ENCODE results near the gene DENND4C.
"Not testable (repeated sequence)": the region's sequence is repeated elsewhere in the genome, so short reads cannot be mapped to it uniquely, and the experiment has no call there.

Gene DENND4C

GRCh38 chr9:19405771-19406170, 175.3 kb downstream of the DENND4C start:
- TF ChIP-seq, protein P1, sequence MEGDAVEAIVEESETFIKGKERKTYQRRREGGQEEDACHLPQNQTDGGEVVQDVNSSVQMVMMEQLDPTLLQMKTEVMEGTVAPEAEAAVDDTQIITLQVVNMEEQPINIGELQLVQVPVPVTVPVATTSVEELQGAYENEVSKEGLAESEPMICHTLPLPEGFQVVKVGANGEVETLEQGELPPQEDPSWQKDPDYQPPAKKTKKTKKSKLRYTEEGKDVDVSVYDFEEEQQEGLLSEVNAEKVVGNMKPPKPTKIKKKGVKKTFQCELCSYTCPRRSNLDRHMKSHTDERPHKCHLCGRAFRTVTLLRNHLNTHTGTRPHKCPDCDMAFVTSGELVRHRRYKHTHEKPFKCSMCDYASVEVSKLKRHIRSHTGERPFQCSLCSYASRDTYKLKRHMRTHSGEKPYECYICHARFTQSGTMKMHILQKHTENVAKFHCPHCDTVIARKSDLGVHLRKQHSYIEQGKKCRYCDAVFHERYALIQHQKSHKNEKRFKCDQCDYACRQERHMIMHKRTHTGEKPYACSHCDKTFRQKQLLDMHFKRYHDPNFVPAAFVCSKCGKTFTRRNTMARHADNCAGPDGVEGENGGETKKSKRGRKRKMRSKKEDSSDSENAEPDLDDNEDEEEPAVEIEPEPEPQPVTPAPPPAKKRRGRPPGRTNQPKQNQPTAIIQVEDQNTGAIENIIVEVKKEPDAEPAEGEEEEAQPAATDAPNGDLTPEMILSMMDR (IDR thresholded peaks at IDR 0.05; ENCODE audit: extremely low read depth, missing control alignments) = no peak
- DNase-seq (ENCODE audit: low spot score) = no peak

DNA sequence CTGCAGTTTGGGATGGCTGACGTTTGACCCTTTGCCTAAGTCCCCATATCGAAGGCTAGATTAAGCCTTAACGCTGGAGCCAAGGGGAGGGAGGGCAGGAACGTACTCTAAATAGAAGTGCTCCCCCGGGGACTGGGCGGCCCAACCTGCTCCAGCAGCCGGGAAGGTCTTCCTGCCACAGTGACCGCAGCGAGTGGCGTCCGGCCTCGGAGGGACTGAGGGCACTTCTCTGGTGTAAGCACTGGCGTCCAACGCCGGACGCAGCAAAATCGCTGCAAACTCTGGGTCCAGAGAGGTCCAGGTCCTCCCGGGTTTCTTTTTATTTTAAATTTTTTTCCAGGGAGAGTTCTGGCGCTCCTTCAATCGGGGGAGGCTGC, 177.8 kb downstream of the DENND4C start:
- DNase-seq (ENCODE audit: low spot score) = no peak
- TF ChIP-seq, protein P1 (IDR thresholded peaks at IDR 0.05; ENCODE audit: extremely low read depth, missing control alignments) = no peak

DNA sequence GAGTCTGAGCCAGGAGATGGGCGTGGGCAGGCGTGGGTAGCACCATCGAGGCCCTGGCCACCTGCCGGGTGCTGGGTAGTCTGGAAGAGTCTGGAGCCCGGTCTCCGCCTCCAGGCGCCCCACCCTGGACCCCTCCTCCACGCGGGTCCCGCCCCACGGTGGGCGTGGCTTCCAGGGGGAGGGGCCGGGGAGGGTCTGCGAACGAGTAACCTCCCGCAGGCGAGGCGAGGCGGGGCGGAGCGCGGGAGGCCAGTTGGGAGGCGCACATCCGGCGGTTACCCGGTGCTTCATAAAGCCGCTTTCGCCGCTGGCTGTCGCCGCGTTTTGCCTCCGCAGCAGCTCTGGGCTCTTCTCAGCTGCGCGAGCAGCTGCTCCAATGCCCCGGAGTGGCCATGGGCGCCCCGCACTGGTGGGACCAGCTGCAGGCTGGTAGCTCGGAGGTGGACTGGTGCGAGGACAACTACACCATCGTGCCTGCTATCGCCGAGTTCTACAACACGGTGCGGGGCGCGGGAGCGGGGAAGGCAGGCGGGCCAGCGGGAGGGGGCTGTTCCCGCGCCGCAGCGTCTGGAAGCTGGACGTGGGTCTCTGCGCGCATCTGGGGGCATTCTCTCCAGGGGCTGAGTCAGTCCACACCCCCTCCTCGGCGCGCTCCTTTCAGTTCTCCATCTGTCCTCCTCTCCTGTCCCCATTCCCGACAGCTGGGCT, 178.4 kb downstream of the DENND4C start, which contains the start of gene ACER2:
Gene ACER2 (plus strand): TSS at position 317 of the 708 bp plus-strand sequence. CDS start 76 bp downstream, at position 393.
- peak; percentile 95 for DNase-seq (ENCODE audit: low spot score)

GRCh38 chr9:19409401-19410194, 179.1 kb downstream of the DENND4C start:
- TF ChIP-seq, protein P1 (IDR thresholded peaks at IDR 0.05; ENCODE audit: extremely low read depth, missing control alignments) = no peak

More for the DNA sequence above, 178.4 kb downstream of the DENND4C start, which contains the start of gene ACER2:
- TF ChIP-seq, protein P1 (IDR thresholded peaks at IDR 0.05; ENCODE audit: extremely low read depth, missing control alignments) = peak; percentile 8

GRCh38 chr9:19410195-19410503, 179.7 kb downstream of the DENND4C start:
- TF ChIP-seq, protein P1 (IDR thresholded peaks at IDR 0.05; ENCODE audit: extremely low read depth, missing control alignments) = no peak
- no peak for DNase-seq (ENCODE audit: low spot score)

More at GRCh38 chr9:19409401-19410194, 179.1 kb downstream of the DENND4C start:
- DNase-seq (ENCODE audit: low spot score) = peak; percentile 43

- no peak for DNase-seq (ENCODE audit: low spot score)
- TF ChIP-seq, protein P1 (IDR thresholded peaks at IDR 0.05; ENCODE audit: extremely low read depth, missing control alignments) = no peak
Measured at GRCh38 chr9:19410594-19410993, 180.1 kb downstream of the DENND4C start.

DNA sequence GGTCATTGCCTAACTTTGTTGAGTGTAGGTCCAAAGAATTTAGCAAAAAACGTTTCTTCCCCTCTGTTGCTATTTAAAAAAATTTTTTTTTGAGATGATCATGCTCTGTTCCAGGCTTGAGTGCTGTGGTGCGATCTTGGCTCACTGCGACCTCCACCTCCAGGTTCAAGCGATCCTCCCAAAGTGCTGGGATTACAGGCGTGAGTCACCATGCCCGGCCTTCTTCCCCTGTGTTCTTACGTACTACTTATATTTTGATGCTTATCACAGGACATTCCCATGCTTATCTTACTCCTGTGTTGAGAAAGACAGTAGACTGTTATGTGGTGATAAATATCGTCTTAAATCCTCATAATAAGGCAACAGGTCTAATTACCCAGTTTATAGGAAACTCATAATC, 180.8 kb downstream of the DENND4C start:
- TF ChIP-seq, protein P1 (IDR thresholded peaks at IDR 0.05; ENCODE audit: extremely low read depth, missing control alignments) = no peak
- no peak for DNase-seq (ENCODE audit: low spot score)

DNA sequence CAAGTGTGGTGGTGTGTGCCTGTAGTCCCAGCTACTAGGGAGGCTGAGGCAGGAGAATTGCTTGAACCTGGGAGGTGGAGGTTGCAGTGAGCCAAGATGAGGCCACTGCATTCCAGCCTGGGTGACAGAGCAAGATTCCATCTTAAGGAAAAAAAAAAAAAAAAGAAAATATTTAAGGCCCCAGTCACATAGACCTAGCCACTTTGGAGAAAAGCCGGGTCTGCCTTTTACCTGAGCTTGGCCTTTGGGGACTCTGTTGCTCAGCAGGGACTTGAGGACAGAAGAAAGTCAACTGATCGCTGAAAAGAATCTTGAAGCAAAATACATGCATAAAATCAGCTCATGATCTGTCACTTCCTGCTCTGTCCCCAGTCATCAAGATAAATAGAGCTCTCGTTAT, 183.0 kb downstream of the DENND4C start:
- DNase-seq (ENCODE audit: low spot score) = not testable (repeated sequence)
